Adrenal gland (tissue), 5 donors: ENCODE measurements around the gene DTD2.

ENCODE experiments used
- CTCF ChIP-seq, 6 experiments: fragments of 450-650 bp in 4 of 6; fragments of 200-600 bp in 2 of 6; sonication (generic) in 1 of 6; IDR thresholded peaks; 1 replicate in 5 of 6; 2 replicates in 1 of 6; pipeline versions ENCODE4 v1.5.1 to v1.8.0; 2016 to 2021; ENCODE audit warnings: antibody characterized with exemption in 6 of 6, mild to moderate bottlenecking in 2 of 6, moderate library complexity in 1 of 6
- POLR2A ChIP-seq, 2 donors: fragments of 450-650 bp; IDR thresholded peaks; one replicate each; pipeline ENCODE4 v1.6.1; 2017; ENCODE audit warnings: antibody characterized with exemption in 2 of 2, mild to moderate bottlenecking in 2 of 2, moderate library complexity in 1 of 2
- donor health status: DM: no; HTN: no; CAD: no.

GRCh38 chr14:31457665-31458659 lies 656 bp upstream of the DTD2 start:
- TF ChIP-seq POLR2A (IDR thresholded peaks at IDR 0.05) = no peak
- no peak for TF ChIP-seq CTCF (IDR thresholded peaks at IDR 0.05)
